ENCODE results near the gene ADRA2C. TPM values are rescaled to one million over a fixed set of nuclear protein-coding genes. Genes with fewer than 3 reads are reported as not detected.

The ADRA2C gene
- total RNA-seq, 1 experiment from 2014 or later = not detected

- POLR2A ChIA-PET (ENCODE audit: unreplicated experiment) = no interaction called here
- Histone ChIP-seq H3K79me2 (ENCODE audit: low read length) (no peaks in the 10 kb centered on the region), H4K20me1 (ENCODE audit: low read length) (no peaks in the 10 kb centered on the region), H2AFZ (ENCODE audit: low read length) (no peak overlapping the region), H3K9ac (ENCODE audit: low read length) (no peak overlapping the region), H3K36me3 (ENCODE audit: low read depth, low read length) (no peaks in the 10 kb centered on the region), H3K4me2 (ENCODE audit: low read length) (no peak overlapping the region), H3K27me3 (ENCODE audit: low read length) (peaks cover 17% of the 10 kb centered on the region), H3K4me3 (ENCODE audit: low read length) (no peak overlapping the region), H3K27ac (ENCODE audit: low read length) (no peak overlapping the region), H3K4me1 (ENCODE audit: insufficient read depth, low read length) (no peaks in the 10 kb centered on the region), H3K9me3 (ENCODE audit: low read length) (no peaks in the 10 kb centered on the region), H3K9me2 (replicated peaks; ENCODE audit: low read length) (no peaks in the 10 kb centered on the region), H3F3A (ENCODE audit: low read length, unreplicated experiment) (no peaks in the 10 kb centered on the region)
- CTCF ChIA-PET = no interaction called here
- DNase-seq (no peak), ATAC-seq (no peak)
- intact Hi-C loops (cut with micrococcal nuclease) = no loop called here
- BruUV-seq (replicated peaks) = no TSS peak
- TF ChIP-seq EZH2 (IDR thresholded peaks at IDR 0.05; ENCODE audit: low read length, unreplicated experiment) (no peak), CTCF (conservative IDR thresholded peaks at IDR 0.05; ENCODE audit: low read depth, low read length) (no peak), EZH2phosphoT487 (IDR thresholded peaks at IDR 0.05; ENCODE audit: borderline replicate concordance, low read length) (no peak)
These were observed 4.4 kb downstream of the ADRA2C start for GRCh38 chr4:3770323-3771163.

DNA sequence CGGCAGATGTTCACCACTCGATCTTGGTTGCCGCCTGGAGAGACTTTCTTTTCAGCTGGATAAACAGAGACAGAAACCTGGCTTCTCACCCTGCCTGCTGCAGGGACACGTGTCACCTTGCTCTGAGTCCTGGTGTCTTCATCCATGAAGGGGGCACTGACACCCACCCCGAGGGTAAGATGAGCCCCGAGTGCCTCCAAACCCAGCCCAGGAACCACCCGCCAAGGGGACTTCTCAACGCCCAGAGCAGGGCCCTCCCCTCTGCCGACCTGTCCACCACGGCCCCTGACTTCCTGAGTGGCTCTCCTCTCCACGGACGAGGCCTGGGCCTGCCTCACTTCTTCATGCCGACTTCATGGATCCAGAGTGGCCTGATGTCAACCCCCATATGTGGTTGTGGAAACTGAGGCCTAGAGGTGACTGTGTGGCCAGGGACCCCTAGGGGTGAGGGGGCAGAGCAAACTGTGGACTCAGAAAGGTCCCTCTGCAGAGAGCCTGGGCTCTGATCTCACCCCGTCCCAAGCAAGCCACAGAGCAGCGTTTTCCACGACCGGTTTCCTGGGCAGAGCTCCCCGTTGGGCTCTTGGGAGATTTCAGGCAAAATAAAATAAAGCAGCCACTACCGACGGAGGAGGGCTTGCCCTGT, 5.1 kb downstream of the ADRA2C start:
- intact Hi-C loops (cut with micrococcal nuclease) = no loop called here
- Histone ChIP-seq H3K9ac (ENCODE audit: low read length) (no peak overlapping the region), H3K9me2 (replicated peaks; ENCODE audit: low read length) (no peaks in the 10 kb centered on the region), H3F3A (ENCODE audit: low read length, unreplicated experiment) (no peaks in the 10 kb centered on the region), H3K79me2 (ENCODE audit: low read length) (no peaks in the 10 kb centered on the region), H3K4me3 (ENCODE audit: low read length) (no peak overlapping the region), H3K36me3 (ENCODE audit: low read depth, low read length) (no peaks in the 10 kb centered on the region), H3K4me2 (ENCODE audit: low read length) (no peak overlapping the region), H2AFZ (ENCODE audit: low read length) (no peak overlapping the region), H3K9me3 (ENCODE audit: low read length) (no peaks in the 10 kb centered on the region), H3K27me3 (ENCODE audit: low read length) (peaks cover 17% of the 10 kb centered on the region), H4K20me1 (ENCODE audit: low read length) (no peaks in the 10 kb centered on the region), H3K27ac (ENCODE audit: low read length) (no peak overlapping the region), H3K4me1 (ENCODE audit: insufficient read depth, low read length) (no peaks in the 10 kb centered on the region)
- ATAC-seq (no peak), DNase-seq (no peak)
- no TSS peak for BruUV-seq (replicated peaks)
- CTCF ChIA-PET = no interaction called here
- POLR2A ChIA-PET (ENCODE audit: unreplicated experiment) = no interaction called here
- TF ChIP-seq EZH2 (IDR thresholded peaks at IDR 0.05; ENCODE audit: low read length, unreplicated experiment) (no peak), CTCF (conservative IDR thresholded peaks at IDR 0.05; ENCODE audit: low read depth, low read length) (no peak), EZH2phosphoT487 (IDR thresholded peaks at IDR 0.05; ENCODE audit: borderline replicate concordance, low read length) (no peak)
